PFSK-1 (cell line): ENCODE results near the gene ALX4.

Source experiments
- FOXP2 ChIP-seq: optimal IDR thresholded peaks from 2 replicates; pipeline ENCODE3; 2011; ENCODE audit warnings: borderline replicate concordance, control low read depth, inconsistent platforms; ENCODE audit not compliant: insufficient read depth; ENCODE audit errors: extremely low read length, extremely low read depth
- POLR2AphosphoS5 ChIP-seq: IDR thresholded peaks from 2 replicates; pipeline ENCODE4 v1.6.1; 2012; ENCODE audit warnings: low read depth, mild to moderate bottlenecking, control low read depth, low read length, moderate library complexity
- SIN3A ChIP-seq: IDR thresholded peaks from 2 replicates; pipeline ENCODE4 v1.6.1; 2012; ENCODE audit warnings: mild to moderate bottlenecking, low read length, moderate library complexity, borderline replicate concordance; ENCODE audit not compliant: insufficient read depth
- TAF1 ChIP-seq: IDR thresholded peaks from 2 replicates; pipeline ENCODE4 v1.6.1; 2012; ENCODE audit warnings: low read length, control low read depth, borderline replicate concordance; ENCODE audit not compliant: insufficient read depth
- TF ChIP-seq, protein P1 (sequence below), 2 experiments: IDR thresholded peaks; 2 replicates each; pipeline versions ENCODE4 v1.6.1 to v1.8.0; 2011 to 2012; ENCODE audit warnings: low read depth in 2 of 2, low read length in 2 of 2, control low read depth in 1 of 2, inconsistent platforms in 1 of 2, mild to moderate bottlenecking in 1 of 2, moderate library complexity in 1 of 2; ENCODE audit not compliant: insufficient read depth in 1 of 2

The ALX4 gene

DNA sequence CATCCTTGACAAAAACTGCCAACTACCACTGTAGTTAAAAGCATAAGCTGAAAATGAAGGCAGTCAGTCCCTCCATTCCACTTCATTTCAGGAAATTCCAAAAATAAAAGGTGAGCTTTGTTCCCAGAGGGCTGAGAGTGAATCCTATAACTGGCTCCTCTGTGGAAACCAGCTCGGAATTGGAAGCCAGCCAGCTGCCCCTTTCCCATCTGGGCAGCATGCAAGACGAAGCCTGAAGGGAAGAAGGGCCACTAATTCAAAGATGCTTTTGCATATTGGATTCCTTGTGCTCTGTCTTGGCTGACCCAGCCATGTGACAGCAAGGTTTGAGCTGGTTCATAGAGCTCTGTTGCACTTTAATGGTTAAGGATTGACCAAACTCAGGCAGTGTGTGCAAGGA, 83.4 kb downstream of the ALX4 start:
- TF ChIP-seq TAF1 (no peak), POLR2AphosphoS5 (no peak), FOXP2 (no peak), SIN3A (no peak)
- TF ChIP-seq, protein P1, sequence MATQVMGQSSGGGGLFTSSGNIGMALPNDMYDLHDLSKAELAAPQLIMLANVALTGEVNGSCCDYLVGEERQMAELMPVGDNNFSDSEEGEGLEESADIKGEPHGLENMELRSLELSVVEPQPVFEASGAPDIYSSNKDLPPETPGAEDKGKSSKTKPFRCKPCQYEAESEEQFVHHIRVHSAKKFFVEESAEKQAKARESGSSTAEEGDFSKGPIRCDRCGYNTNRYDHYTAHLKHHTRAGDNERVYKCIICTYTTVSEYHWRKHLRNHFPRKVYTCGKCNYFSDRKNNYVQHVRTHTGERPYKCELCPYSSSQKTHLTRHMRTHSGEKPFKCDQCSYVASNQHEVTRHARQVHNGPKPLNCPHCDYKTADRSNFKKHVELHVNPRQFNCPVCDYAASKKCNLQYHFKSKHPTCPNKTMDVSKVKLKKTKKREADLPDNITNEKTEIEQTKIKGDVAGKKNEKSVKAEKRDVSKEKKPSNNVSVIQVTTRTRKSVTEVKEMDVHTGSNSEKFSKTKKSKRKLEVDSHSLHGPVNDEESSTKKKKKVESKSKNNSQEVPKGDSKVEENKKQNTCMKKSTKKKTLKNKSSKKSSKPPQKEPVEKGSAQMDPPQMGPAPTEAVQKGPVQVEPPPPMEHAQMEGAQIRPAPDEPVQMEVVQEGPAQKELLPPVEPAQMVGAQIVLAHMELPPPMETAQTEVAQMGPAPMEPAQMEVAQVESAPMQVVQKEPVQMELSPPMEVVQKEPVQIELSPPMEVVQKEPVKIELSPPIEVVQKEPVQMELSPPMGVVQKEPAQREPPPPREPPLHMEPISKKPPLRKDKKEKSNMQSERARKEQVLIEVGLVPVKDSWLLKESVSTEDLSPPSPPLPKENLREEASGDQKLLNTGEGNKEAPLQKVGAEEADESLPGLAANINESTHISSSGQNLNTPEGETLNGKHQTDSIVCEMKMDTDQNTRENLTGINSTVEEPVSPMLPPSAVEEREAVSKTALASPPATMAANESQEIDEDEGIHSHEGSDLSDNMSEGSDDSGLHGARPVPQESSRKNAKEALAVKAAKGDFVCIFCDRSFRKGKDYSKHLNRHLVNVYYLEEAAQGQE (IDR thresholded peaks at IDR 0.05; ENCODE audit: insufficient read depth in 1 of 2, low read depth in 2 of 2, low read length in 2 of 2), result no peak

DNA sequence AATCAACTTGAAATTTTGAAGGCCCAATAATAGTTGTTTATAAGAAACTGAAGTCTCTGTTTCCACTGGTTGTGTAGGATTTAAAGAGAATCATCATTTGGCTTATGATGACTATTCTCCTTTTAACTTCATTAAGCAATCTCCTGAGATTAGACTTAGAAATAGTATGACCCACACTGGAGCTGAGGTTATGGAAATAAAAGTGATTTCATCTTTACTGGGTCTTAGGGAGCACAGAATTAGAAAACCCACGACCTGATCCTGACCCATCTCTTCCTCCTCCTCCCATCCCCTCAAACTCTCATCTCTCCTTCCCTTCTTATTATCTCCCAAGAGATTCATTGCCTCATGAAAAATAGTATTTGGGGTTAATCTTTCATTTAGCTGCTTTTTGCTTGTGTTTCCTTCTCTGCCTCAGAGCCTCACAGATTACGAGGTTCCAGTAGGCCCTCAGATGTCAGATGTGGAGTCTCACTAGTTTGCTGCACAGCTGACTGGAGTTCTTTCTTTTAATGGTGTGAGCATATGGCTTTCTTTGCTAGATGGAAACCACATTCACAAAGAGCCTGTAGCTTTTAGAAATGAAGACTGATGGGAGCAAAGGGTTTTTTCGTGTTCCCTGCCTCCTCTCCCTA, 85.0 kb downstream of the ALX4 start:
- TF ChIP-seq SIN3A, result no peak

DNA sequence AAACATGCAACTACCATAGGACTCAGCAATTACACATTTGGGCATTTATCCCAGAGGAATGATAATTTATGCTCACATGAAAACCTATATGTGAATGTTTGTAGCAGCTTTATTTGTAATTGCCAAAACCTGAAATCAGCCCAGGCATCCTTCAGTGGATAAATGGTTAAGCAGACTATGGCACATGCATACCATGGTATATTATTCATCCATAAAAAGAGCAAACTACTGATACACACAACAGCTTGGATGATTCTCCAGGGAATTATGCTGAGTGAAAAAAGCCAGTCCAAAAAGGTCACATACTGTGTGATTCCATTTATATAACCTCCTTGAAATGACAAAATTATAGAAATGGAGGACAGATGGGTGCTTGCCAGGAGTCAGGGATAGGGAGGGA, 86.7 kb downstream of the ALX4 start:
- TF ChIP-seq, protein P1 (IDR thresholded peaks at IDR 0.05; ENCODE audit: insufficient read depth in 1 of 2, low read depth in 2 of 2, low read length in 2 of 2), result no peak
- TF ChIP-seq TAF1 (no peak), FOXP2 (no peak), SIN3A (no peak), POLR2AphosphoS5 (no peak)

DNA sequence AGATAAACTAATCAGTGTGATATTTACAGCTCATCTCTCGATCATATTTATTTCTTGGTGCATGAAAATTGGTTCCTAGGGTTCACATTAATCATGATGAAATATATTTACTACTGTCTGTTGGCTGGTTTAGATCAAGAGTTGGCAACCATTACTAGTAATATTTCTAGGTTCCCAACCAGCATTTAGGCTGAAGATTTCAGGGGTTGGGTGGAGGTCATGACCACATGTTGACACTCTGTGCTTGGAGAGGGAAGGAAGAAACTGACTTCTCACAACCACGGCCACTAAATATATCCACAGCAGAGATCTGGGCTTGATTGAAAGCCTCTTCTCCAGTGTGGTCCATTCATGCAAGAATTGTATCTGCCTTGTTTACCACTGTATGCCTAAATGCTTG, 87.9 kb downstream of the ALX4 start:
- TF ChIP-seq TAF1, result no peak

DNA sequence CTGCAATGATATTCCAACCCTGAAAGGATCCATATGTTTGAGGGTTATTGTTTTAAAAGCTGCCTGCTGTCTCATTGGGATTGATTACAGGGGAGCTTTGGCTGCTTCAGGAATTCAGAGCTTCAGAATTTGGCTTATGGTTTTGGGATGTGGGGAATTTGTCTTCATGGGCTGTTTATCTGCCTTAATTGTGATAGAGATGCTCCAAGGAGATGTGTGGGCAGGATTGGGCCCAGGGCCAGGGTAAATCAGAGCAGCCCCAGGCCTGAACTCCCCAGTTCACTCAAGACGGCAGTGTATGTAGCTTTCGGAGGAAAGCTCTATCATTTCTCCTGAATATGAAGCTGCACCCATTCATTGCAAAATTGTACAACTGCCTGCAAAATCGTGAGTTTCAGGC, 88.5 kb downstream of the ALX4 start:
- no peak for TF ChIP-seq TAF1
- no peak for TF ChIP-seq SIN3A

DNA sequence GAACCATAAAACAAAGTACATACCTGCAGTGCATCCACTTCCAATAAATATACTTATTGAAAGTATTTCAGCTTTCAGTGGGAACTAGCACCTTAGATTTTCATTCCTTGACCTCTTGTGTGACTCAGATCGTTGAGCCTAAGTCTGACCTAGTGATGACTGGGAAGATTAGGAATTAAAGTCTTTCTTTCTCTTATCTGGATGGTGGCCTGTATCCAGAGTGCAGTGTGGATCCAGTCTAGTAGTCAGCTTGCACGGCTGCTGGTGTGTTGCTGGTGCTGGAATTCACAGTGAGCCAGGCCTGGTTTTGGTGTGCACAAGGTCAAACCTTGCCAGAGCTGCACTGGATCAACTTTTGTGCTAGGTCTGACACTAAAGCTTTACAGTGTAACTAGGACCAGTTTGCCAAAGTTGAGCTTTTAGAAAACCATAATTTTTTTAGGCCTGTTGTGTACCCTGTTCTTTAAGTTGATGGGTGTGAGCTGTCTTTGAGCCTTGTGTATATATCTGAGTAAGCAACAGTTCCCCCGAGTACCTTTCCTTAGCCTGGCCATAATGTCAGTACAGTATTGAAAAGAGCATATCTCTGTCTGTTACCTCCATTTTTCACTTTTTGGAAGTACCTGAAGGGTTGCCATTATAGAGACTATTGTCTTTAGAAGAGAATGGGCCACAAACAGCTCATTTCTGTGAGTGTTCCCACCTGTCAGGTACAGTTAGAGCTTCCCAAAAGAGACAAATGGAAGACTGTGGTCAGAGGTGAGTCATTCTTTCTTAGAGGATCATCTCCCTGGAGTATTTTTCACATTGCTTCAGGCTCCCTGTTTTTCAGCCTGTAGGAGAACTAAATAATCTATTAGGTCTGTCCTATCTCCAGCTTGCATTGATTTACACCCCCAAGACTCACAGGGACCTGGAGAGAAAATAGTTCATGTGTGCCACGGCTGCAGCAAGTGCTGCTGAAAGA, 89.8 kb downstream of the ALX4 start:
- TF ChIP-seq POLR2AphosphoS5 (no peak), TAF1 (no peak), SIN3A (no peak), FOXP2 (no peak)
- TF ChIP-seq, protein P1 (IDR thresholded peaks at IDR 0.05; ENCODE audit: insufficient read depth in 1 of 2, low read depth in 2 of 2, low read length in 2 of 2), result no peak
